GM19193 (cell line): ENCODE results near the gene MGAT2.

ENCODE experiments used
- POLR2A ChIP-seq: IDR thresholded peaks from 4 replicates; pipeline ENCODE4 v1.6.1; 2011; ENCODE audit not compliant: insufficient read depth, insufficient read length; ENCODE audit errors: extremely low read depth

The MGAT2 gene

DNA sequence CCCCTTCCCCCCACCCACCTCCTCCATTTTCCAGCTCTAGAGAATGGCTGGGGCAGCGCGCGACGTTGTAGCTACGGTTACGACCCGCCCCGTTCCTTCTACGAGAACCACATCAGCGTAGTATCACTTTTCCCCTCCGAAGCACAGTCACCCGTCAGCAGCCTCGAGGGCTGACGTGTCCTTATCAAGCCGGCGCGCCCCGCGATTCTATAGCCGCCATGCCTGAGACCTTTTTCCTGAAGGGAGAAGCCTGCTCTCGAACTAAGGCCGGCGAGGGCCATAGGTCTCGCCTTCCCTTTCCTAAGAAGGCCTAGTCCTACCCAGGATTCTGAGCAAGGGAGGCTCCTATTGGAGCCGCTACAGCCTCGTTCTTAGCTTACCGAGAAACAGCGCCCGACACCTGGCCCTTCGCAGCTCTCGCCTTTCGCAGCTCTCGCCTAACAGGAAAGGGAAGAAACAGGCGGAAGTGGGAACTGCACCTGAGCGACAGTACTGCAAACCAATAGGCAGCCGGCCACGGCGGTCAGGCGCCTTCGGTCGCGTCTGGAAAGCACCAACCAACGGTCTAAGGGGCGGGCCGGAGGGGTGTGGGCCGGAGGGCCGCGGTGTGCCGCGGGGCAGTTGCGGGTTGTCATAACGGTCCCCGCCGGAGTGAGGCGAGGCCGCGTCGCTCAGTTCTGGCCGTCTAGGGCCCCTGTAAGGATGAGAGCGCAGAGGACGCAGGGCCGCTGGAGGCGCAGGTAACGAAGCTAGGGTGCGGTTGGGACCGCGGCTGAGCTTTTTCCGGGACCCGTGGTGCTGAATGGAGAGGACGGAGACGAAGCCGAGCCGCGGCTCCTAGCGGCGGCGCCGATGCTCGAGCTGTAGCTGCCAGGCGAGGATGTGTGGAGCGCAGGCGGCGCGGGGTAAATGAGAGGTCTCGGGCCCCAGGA is at the start of gene MGAT2, which contains the start of gene RPL36AL:
MGAT2 (plus strand) TSS at position 618 of the 932 bp plus-strand sequence. CDS start 470 bp downstream, outside the sequence.
RPL36AL (minus strand) TSS at position 445 of the 932 bp plus-strand sequence. CDS start 1,522 bp downstream, outside the sequence.
- TF ChIP-seq POLR2A = peak; percentile 98

DNA sequence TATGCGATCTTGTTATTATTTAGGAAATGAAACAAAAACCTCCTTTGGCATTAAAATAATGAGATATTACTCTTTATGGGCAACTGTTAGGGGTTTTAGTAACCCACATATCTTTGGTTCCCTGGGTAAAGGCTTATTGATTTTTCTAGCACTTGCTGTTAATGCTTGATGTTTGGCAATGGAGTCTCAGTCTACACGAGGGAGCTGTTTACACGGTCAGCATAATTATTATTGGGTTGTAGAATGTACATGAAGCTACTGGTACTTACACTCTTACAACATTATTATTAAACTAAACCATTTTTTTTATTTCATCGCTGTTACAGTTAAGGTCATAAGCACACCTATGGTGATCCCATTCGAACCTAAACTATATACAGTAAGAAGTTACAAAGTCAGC is 46.6 kb upstream of the MGAT2 start:
- no peak for TF ChIP-seq POLR2A

DNA sequence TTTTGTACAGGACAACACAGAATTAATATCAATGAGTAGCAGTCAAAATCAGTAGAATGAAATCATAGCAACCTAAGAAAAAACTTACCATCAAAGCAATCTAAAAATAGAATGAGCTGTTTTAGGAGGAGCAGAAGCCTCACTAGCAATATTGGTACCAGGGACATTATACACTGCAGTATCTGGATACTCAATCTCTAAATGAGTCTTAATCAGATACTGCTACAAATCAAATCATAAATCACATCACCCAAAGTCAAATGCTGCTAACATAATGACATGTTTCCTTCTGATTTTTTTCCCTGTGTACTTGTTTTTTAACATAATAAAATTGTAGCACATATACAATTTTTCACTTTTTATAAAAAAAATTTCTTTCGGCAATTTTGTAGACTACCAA is 42.5 kb upstream of the MGAT2 start:
- TF ChIP-seq POLR2A = no peak

DNA sequence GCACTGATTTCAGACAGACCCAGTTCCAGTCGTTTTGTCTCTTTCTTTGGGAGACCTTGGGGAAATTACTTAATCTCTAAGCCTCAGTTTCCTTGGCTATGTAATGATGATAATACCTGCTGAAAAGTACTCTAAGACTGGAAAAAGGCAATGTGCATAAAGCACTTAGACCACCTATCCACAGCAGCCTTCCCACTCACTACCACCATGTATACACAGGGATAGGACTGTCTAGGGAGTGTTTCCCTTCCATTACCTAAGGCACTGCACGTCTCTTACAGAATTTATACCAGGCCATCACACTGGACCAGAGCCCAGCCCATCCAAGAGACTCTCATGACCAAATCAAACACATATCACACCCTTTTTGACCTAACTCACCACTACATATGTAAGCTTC is 40.8 kb upstream of the MGAT2 start:
- TF ChIP-seq POLR2A = no peak

DNA sequence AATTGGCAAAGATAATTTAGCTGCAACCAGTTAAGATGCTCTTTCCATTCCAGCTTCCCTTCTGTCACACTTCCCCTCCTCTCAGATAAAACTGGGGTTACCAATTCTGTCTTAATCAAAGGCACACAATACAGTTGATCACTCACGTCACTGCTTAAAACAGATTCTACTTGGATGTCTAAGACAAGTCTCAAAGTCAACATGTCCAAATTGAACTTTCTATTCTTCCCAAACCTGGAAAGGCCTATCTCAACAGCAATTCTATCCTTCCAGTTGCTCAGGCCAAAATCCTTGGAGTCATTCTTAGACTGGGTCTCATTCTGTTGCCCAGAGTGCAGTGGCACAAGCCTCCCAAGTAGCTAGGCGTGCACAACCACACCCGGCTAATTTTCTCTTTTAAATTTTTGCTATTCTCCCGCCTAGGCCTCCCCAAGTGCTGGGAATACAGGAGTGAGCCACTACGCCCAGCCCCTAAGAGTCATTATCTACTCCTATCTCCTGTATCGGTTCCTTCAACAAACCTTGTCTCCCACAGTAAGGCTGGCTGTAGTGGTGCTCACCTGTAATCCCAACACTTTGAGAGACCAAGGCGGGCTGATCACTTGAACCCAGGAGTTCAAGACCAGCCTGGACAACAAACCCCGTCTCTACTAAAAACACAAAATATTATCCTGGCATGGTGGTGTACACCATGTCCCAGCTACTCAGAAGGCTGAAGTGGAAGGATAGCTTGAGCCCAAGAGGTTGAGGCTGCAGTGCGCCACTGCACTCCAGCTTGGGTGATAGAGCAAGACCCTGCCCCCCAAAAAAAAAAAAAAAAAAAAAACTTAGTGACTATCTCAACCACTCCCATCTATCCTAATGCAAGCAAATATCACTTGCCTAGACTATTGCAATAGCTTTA is 39.1 kb upstream of the MGAT2 start:
- TF ChIP-seq POLR2A = no peak

DNA sequence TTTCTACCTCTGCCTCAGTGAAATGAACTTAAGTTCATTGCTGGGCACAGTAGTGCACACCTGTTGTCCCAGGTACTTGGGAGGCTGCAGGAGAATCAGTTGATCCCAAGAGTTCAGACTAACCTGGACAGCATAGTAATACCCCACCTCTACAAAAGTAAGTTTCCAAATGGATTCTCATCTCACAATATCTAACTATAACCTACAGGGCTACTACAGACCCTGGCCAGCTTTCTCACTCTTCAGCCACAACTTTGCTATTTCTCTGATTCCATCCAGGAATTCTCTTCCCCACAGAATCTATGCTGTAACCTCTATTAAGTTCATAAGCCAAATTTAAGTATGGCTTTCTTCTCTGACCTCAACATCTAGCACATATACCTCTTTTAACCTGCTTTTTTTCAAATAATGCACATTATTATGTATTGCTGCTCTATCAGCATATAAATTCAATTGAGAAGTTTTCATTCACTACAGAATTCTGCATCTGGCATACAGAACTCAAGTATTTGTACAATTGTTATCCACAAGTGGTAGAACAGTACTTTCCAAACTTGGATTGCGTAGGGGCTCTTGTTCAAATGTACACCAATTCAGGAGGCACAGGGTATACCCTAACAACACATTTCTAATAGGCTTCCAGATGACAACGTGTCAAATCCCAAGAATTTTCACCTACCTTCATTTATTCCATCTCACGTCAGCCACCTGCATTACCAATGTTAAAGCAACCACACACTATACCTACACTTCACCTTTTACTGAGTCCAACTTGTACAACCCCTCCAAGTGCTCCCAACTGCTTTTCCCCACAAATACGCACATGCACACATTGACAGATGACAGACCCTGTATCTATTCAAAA is 38.3 kb upstream of the MGAT2 start:
- no peak for TF ChIP-seq POLR2A

DNA sequence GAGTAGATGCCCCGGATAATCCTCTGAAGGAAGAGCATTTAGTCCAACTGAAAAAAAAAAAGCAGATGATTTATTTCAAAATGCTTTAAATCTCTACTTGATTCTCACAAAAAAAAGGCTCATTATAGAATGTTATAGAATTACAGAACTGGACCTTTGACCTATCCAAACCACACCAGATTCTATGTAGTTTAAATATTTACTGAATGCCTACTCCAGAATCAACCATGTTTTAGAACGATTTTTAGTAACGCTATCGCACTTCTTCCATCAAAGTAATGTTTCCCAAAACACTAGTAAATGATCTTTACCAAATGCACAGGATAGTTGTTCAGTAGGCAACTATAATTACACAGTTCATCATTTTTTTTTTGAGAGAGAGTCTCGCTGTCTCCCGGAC is 37.0 kb upstream of the MGAT2 start:
- TF ChIP-seq POLR2A = no peak

DNA sequence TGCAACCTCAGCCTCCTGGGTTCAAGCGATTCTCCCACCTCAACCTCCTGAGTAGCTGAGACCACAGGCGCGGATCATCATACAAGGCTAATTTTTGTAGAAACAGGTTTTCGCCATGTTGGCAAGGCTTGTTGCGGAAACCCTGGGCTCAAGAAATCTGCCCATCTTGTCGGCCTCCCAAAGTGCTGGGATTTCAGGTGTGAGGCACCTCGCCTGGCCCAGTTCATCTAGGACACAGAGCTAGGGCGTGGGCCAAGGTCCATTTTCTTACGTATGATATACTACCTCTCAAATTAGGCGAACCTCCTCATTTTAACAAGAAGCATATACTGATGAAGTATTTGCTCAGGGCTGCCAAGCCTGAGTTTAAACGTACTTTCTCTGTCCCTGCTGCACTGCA is 36.5 kb upstream of the MGAT2 start:
- peak; percentile 27 for TF ChIP-seq POLR2A

DNA sequence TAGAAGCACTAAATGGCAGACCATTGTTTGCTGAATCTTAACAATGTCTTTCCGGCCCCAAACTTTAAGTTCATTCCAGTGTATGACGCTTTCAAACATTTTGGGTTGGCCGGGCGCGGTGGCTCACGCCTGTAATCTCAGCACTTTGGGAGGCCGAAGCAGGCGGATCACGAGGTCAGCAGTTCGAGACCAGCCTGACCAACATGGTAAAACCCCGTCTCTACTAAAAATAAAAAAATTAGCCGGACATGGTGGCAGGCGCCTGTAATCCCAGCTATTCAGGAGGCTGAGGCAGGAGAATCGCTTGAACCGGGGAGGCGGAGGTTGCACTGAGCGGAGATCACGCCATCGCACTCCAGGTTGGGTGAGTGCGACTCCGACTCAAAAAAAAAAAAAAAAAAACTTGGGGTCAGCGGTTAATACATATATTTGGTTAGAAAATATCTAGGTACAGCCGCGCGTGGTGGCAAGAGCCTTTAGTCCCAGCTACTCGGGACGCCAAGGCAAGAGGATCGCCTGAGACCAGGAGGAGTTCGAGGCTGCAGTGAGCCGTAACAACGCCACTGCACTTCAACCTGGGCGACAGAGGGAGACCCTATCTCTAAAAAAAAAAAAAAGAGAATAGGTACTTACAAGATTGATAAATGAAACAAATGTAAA is 35.5 kb upstream of the MGAT2 start:
- TF ChIP-seq POLR2A = peak; percentile 24

DNA sequence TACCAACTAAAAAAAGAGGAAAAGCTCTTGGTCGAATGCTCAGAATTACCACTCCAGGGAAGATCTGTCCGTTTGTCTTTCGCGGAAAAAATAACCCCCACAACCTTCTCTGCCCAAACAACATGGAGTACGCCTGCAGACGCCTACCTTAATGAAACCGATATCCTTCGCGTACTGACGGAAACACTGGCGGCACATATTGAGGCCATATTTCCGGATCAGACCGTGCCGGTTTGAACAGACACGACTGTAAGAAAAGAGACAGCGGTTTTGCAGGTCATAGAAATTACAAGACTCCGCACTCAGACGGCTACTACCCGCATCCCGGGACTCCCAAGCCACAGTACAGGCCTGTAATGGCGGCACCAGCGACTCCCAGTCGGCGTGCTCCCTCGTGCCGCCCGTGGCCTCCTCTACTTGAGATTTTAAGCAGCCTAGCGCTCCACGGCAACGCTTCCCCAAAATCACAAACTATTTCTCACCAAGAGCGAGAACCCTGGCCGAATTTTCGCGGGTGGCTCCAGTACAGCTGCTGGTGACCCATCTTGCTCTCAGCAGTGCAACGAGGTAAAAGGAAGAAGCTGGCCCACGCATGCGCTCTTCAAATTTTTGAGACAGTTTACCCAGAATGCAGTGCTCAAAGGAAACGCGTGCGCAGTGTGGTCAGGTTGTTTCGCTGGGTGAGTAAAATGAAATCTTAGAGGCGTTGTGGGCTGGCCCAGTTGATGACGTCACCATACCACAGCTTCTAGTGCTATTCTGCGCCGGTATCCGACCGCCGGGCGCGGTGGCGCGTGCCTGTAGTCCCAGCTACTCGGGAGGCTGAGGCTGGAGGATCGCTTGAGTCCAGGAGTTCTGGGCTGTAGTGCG is 34.6 kb upstream of the MGAT2 start, which contains the start of gene RPS29:
RPS29 (minus strand) TSS at position 578 of the 870 bp plus-strand sequence; CDS start at position 544, 34 bp downstream.
- TF ChIP-seq POLR2A = peak; percentile 95

DNA sequence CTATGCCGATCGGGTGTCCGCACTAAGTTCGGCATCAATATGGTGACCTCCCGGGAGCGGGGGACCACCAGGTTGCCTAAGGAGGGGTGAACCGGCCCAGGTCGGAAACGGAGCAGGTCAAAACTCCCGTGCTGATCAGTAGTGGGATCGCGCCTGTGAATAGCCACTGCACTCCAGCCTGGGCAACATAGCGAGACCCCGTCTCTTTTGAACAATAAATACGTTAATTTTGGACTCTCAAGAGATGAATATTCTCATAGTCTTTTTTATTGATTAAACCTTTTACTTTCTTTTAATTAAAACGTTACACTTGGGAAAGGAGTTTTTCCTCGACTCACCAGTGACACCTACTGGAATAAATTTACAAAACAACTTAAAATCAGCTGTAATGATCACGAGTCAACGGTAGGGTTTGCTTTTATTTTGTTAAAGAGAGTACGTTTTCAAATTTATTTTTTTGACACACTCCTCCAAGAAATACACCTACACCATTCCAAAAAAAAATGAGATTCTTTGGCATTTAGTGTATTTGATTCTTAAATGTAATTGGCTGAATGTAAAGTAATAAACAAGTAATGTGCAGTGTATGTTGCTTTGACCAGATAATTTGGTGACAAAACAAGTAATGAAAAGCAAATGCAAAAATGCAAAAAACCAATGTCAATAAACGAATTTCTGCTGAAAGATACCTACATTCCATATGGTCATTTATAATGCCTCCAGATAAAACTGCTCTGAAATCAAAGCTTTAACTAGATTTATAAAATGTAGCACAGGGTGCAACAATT is 33.7 kb upstream of the MGAT2 start:
- no peak for TF ChIP-seq POLR2A

DNA sequence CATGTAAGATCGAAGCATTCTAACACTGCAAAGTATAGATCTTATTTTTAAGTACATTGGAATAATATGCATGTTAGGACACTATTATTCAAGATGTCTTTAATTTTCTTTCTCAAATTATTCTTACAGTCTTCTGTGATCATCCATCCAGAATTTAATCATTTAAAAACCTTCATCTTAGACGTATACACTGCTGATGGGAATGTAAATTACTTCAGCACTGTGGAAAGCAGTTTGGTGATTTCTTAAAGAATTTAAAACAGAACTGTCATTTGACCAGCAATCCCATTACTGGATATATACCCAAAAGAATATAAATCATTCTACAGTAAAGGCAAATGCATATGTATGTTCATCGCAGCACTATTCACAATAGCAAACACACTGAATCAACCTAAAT is 31.2 kb upstream of the MGAT2 start:
- TF ChIP-seq POLR2A = no peak
